Fibroblast of pulmonary artery (primary cell): ENCODE measurements around the gene PRSS12.
"Not testable (repeated sequence)": the region's sequence is repeated elsewhere in the genome, so short reads cannot be mapped to it uniquely, and the experiment has no call there.

Experiments
- DNase-seq: peaks from one replicate; pipeline ENCODE4 v3.0.0-alpha.2; 2010; ENCODE audit warnings: low read depth
- H3K4me3 ChIP-seq: replicated peaks from 2 replicates; pipeline ENCODE4 v1.5.1; 2011; ENCODE audit warnings: low read depth, mild to moderate bottlenecking, control low read depth, low read length, moderate library complexity
- CTCF ChIP-seq: IDR thresholded peaks from 2 replicates; pipeline ENCODE4 v1.5.1; 2011; ENCODE audit warnings: mild to moderate bottlenecking, control low read depth, low read length, inconsistent platforms; ENCODE audit errors: missing control alignments

The PRSS12 gene

GRCh38 chr4:118352843-118353533 is at the start of gene PRSS12:
PRSS12 (minus strand) TSS chr4:118353003; CDS start chr4:118352720, 283 bp downstream.
- H3K4me3 ChIP-seq = peak within 1 kb of the TSS; percentile 42
- peak; percentile 44 for DNase-seq
- TF ChIP-seq CTCF = peak; percentile 31

GRCh38 chr4:118400356-118400755 is 47.6 kb upstream of the PRSS12 start:
- H3K4me3 ChIP-seq = no peak overlapping the region
- no peak for DNase-seq
- no peak for TF ChIP-seq CTCF

GRCh38 chr4:118399883-118400282 is 47.1 kb upstream of the PRSS12 start:
- DNase-seq, H3K4me3 ChIP-seq: not testable (repeated sequence)

GRCh38 chr4:118398226-118399090 is 45.7 kb upstream of the PRSS12 start:
- TF ChIP-seq CTCF = no peak
- DNase-seq = no peak
- H3K4me3 ChIP-seq = no peak overlapping the region

GRCh38 chr4:118397623-118397979 is 44.8 kb upstream of the PRSS12 start:
- no peak for TF ChIP-seq CTCF
- H3K4me3 ChIP-seq = no peak overlapping the region
- DNase-seq = no peak

- no peak for TF ChIP-seq CTCF
- H3K4me3 ChIP-seq = no peak overlapping the region
- DNase-seq = no peak
Measured at GRCh38 chr4:118396881-118397622, 44.2 kb upstream of the PRSS12 start.

GRCh38 chr4:118395057-118395644 is 42.3 kb upstream of the PRSS12 start:
- no peak for DNase-seq
- no peak for TF ChIP-seq CTCF

GRCh38 chr4:118392509-118392908 is 39.7 kb upstream of the PRSS12 start:
- not testable (repeated sequence) for H3K4me3 ChIP-seq, DNase-seq

More at GRCh38 chr4:118395057-118395644, 42.3 kb upstream of the PRSS12 start:
- H3K4me3 ChIP-seq = no peak overlapping the region
